GM13977 (cell line): ENCODE measurements around the gene MAN2C1.
"Not testable (repeated sequence)": the region's sequence is repeated elsewhere in the genome, so short reads cannot be mapped to it uniquely, and the experiment has no call there.

ENCODE experiments used
- DNase-seq: peaks from one replicate; pipeline ENCODE4 v3.0.0; 2012; ENCODE audit warnings: low spot score
- in situ Hi-C: fragments of 300-500 bp; cut with MboI; formaldehyde crosslinking; loops from one replicate; pipeline ENCODE4 v1.12.0; 2022; ENCODE audit warnings: low sequenced_read_pairs, low pct_unique_long_range_greater_than_20kb, mixed read lengths, inconsistent platforms; ENCODE audit not compliant: unreplicated experiment
- TF ChIP-seq, protein P1 (sequence below): IDR thresholded peaks from 2 replicates; pipeline ENCODE4 v1.5.1; 2012; ENCODE audit warnings: mild to moderate bottlenecking, control low read depth; ENCODE audit not compliant: insufficient read depth; ENCODE audit errors: extremely low read depth, missing control alignments

Gene MAN2C1

DNA sequence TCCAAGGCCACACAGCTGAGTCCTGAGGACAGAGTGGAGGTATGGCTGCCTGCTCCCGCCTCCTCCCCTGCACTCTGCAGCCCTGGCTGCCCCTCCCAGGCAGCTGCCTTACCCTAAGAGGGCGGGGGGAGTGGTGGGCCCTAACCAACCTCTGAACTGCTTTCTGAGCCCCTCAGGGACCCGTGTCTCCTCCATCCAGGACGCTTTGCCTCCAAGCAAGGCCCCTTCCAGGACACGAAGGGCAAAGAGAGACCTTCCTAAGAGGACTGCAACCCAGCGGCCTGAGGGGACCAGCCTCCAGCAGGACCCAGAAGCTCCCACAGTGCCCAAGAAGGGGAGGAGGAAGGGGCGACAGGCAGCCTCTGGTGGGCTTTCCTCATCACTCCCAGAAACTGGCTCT, 14.0 kb downstream of the MAN2C1 start:
- TF ChIP-seq, protein P1, sequence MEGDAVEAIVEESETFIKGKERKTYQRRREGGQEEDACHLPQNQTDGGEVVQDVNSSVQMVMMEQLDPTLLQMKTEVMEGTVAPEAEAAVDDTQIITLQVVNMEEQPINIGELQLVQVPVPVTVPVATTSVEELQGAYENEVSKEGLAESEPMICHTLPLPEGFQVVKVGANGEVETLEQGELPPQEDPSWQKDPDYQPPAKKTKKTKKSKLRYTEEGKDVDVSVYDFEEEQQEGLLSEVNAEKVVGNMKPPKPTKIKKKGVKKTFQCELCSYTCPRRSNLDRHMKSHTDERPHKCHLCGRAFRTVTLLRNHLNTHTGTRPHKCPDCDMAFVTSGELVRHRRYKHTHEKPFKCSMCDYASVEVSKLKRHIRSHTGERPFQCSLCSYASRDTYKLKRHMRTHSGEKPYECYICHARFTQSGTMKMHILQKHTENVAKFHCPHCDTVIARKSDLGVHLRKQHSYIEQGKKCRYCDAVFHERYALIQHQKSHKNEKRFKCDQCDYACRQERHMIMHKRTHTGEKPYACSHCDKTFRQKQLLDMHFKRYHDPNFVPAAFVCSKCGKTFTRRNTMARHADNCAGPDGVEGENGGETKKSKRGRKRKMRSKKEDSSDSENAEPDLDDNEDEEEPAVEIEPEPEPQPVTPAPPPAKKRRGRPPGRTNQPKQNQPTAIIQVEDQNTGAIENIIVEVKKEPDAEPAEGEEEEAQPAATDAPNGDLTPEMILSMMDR, result no peak
- DNase-seq, result no peak
- in situ Hi-C loops, result loop anchor here (25.0 kb wide), 1 partner anchor 283 kb away; the partner anchor contains the start of genes IMP3, SNUPN and SNX33

DNA sequence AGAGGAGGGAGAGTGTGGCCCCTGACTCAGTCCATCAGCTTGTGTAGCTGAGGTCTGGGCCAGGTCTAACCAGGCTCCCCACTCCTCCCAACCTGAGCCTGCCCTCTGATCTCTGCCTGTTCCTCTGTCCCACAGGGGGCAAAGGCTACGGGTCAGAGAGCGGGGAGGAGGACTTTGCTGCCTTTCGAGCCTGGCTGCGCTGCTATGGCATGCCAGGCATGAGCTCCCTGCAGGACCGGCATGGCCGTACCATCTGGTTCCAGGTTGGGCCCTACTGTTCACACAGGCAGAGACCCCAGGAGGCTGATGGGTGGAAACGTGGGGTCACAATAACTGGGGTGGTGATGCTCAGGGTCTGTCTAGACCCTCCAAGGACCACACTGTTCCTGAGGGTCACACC, 14.8 kb downstream of the MAN2C1 start:
- in situ Hi-C loops, result loop anchor here (25.0 kb wide), 1 partner anchor 284 kb away; the partner anchor contains the start of genes IMP3, SNUPN and SNX33
- DNase-seq, result no peak
- TF ChIP-seq, protein P1, result no peak

DNA sequence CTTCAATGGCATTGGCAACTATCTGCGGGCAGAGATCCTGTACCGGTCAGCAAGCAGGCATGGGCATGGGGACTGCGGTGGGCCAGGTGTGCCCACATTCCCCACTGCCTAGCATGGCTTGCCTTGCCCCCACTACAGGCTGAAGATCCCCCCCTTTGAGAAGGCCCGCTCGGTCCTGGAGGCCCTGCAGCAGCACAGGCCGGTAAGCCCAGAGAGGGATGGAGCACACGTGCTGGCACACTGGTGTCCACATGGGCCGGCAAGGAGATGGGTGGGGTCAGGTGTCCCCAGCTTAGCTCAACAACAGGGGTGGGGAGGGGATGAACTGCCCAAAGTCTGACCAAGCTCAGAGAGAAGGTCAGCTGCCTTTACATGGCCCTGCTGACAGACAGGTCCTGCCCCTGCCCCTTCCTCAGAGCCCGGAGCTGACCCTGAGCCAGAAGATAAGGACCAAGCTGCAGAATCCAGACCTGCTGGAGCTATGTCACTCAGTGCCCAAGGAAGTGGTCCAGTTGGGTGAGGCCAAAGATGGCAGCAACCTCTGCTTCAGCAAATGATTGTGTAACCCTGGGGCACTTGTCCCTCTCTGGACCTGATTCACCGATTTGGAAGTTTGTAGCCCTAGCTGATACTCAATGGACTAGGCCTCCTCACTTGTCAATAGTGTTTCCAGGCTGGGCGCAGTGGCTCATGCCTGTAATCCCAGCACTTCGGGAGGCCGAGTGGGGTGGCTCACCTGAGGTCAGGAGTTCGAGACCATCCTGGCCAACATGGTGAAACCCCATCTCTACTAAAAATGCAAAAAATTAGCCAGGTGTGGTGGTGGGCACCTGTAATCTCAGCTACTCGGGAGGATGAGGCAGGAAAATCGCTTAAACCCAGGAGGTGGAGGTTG, 16.0 kb downstream of the MAN2C1 start:
- TF ChIP-seq, protein P1, result no peak
- no peak for DNase-seq
- in situ Hi-C loops, result loop anchor here (25.0 kb wide), 1 partner anchor 285 kb away; the partner anchor contains the start of genes IMP3, SNUPN and SNX33

DNA sequence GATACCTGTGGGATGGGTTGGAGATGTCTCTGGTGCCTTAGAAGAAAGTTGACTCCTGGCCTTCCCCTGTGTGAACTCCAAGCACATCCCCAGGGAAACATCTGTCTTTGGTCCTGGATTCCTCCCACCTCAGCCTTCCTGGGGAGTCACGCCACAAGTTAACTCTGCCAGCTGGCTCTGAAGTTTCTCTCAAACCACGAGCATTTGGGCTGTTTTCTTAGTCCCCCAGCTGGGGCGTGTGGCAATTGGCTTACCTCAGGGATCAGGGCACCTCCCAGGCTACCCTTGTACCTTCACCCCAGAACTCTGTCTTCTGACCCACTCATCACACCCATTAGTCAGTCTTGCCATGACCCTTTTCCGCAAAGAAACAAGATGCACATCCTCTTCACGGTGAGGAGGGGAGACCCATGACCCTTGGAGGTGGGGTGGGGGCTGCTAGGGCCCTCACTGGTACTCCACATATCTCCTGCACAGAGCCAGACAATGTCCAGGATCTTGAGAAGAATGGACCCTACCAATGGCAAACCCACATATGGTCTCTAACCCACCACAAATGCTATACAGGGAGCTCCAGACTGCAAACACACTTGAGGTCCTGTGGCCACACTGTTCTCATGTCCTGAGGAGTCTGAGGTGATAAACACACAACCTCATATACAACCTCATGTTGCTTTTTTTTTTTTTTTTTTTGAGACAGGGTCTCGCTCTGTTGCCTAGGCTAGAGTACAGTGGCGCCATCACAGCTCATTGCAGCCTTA, 17.6 kb downstream of the MAN2C1 start:
- TF ChIP-seq, protein P1, result no peak
- no peak for DNase-seq
- in situ Hi-C loops, result loop anchor here (25.0 kb wide), 1 partner anchor 287 kb away; the partner anchor contains the start of genes IMP3, SNUPN and SNX33

DNA sequence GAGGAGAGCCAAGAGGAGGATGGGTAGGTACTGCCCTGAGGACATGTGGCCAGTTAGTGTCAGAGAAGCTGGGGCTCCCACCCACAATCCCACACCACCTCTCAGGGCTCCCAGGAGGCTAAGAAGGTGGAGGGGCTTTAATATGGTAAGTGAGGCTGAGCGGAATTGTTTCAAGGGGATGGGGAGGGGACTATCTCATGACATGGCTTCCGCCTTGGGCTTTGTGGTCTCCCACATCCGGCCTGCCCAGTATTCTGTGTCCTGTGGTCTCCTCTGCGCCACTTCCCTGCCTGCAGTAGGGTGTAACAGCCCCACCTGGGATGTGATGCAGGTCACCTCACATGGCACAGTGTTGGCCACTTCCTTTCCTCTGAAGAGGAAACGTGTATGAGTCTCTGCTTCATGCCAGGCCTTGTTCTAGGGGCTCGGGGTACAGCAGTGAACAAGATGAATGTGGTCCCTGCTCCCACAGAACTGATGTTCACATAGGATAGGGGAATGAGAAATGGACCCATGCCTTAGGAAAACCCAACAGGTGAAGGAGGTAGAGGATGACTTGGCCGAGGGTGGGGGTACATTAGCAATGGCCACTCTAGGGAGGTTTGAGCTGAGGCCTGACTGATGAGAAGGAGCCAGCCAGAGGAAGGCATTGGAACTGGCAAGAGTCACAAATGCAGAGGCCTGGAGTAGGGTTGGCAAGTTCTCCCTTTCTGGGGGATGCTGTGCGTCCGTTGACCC, 18.4 kb downstream of the MAN2C1 start:
- TF ChIP-seq, protein P1, result no peak
- in situ Hi-C loops, result loop anchor here (25.0 kb wide), 1 partner anchor 287 kb away; the partner anchor contains the start of genes IMP3, SNUPN and SNX33

DNA sequence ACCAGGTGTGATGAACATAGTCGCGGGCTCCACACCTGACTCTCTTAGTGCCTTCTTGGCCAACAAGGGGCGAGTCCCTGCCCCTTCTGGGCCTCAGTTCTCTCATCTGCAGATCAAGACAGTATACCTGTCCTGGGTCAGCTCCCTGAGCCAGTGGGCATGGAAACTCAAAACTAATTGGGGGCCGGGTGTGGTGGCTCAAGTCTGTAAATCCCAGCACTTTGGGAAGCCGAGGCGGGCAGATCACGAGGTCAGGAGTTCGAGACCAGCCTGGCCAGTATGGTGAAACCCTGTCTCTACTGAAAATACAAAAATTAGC, 19.1 kb downstream of the MAN2C1 start:
- DNase-seq, in situ Hi-C loops: not testable (repeated sequence)

More for the DNA sequence above, 18.4 kb downstream of the MAN2C1 start:
- DNase-seq, result peak; percentile 71
